ENCODE measurements around the gene MAD2L1BP. TPM values are rescaled to one million over a fixed set of nuclear protein-coding genes. Genes with fewer than 3 reads are reported as not detected.

Gene MAD2L1BP
- polyA plus RNA-seq, 3 donors = 29.4 to 30.5 (median 30.5) TPM

- DNase-seq (ENCODE audit: low read depth in 3 of 3, low spot score in 2 of 3) = no peak
These were observed 29.7 kb downstream of the MAD2L1BP start for GRCh38 chr6:43665376-43665775.

- DNase-seq (ENCODE audit: low read depth in 3 of 3, low spot score in 2 of 3) = no peak
These were observed 30.7 kb downstream of the MAD2L1BP start for GRCh38 chr6:43666196-43666920.

DNA sequence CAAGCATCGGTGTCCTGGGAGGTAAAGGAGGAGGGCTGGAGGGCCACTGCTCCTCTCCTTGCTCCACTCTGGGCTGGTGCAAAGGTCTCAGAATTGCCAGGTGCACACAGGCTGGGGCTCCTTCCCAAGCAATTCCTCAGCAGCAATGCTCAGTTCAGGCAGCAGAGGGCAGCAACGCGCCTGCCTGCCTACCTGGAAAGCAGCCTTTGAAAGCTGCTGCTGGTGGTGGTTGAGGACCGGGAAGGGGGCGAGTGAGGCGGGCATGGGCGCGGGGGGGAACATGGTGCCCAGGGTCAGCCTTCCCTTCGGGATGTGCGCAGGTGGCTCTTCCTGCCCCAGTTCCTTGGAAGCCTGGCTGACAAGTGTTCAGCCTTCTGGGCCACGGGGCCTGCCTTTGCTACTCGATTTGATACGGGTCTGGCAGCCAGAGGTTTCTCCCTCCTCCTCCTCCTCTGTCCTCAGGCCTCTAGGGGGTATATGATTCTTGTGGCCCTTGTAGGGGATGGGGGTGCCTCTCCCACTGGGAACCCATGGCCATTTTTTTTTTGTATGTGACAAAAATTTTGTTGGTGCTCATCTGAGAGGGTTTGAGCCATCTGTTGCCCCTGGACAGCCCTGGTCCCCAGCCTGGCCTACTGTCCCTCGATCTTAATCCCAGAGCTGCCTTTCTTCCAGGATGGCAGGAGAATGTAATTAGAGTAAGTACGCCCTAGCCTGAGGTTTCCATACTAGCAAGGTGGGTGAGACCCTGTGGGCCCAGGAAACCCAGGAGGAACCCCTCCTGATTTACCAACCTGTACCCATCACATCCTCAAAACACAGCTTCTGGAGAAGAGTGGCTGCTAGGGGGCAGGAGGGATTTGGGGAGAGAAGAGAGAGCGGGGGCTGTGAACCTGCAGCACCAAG is 31.9 kb downstream of the MAD2L1BP start:
- DNase-seq (ENCODE audit: low read depth in 3 of 3, low spot score in 2 of 3) = peak in 2 of 3 donors; percentile 69 to 72

- peak; percentile 67 to 81 (median 69) for DNase-seq (ENCODE audit: low read depth in 3 of 3, low spot score in 2 of 3)
These were observed 32.8 kb downstream of the MAD2L1BP start for GRCh38 chr6:43668151-43669028.

DNA sequence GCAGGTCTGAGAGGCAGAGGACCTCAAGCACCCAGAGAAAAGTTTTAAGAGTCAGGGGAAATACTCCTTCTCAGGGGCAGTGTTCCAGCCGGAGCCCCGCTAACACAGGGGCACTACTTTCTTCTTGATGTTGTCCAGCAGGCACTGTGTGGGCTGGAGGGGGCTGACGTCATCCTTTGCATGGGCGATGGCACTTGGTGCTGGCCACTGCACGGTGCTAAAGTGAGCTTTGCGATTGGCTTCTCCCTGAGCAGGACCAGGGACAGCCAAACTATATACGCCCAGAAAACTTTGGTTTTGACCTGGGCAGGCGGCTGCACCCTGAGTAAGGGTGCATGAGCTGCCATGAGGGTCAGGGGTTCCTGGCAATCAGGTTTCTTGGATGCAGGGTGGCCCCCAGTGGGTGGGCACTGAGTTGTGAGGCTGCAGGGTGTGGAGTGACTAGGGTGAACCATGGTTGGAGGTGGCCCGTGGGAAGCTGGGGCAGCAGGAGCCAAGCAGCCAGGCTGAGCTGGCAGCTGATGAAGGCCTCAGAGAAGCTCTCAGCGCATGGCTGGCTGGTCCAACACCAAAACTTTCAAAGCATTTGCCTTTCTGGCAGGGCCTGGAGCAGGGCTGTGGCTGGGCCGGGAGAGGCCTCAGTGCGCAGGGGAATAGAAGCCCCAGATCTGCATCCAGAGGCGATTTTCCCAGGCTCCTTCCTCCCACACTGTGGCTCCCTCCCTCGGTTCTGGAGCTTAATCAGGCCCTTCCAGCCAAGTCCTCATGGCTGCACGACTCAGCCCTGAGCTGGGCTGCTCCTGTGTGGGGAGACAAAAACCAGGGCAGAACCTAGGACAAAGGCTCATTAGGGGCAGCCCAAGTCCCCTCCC is 33.6 kb downstream of the MAD2L1BP start:
- DNase-seq (ENCODE audit: low read depth in 3 of 3, low spot score in 2 of 3) = no peak

GRCh38 chr6:43669922-43670622 is 34.4 kb downstream of the MAD2L1BP start:
- DNase-seq (ENCODE audit: low read depth in 3 of 3, low spot score in 2 of 3) = no peak

- no peak for DNase-seq (ENCODE audit: low read depth in 3 of 3, low spot score in 2 of 3)
These were observed 35.0 kb downstream of the MAD2L1BP start for GRCh38 chr6:43670623-43670986.

GRCh38 chr6:43671011-43671800 is 35.6 kb downstream of the MAD2L1BP start:
- no peak for DNase-seq (ENCODE audit: low read depth in 3 of 3, low spot score in 2 of 3)

- DNase-seq (ENCODE audit: low read depth in 3 of 3, low spot score in 2 of 3) = no peak
These were observed 36.4 kb downstream of the MAD2L1BP start for GRCh38 chr6:43671801-43672690.

DNA sequence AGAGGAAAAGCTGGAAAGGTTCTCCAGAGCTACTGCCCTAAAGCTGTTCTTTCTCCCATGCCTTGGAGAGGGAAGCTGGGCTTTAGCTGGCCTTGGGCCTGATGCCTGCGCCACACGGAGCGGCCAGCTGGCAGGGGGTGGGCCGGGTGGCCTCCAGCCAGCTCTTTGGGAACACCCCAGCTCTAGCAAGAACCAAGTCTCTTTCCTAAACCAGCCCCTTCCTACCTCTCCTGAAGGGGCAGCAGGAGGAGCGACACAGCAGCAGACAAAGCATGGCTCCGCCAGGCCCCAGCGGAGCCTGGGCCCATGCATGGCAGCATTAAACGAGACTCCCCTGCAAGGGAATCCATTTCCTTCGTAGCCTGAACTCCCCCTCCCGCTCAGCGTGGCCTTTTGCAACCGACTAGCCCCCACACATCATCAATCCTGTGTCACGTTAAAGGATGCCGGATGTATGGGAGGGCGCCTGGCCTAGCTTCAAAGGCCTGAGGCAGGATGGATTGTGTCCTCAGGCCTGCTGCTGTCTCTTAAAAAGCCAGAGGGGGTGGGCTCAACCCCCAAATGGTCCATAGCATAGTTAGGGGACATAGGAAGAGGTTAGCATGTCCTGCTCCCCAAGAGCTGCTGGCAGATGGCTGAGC is 37.9 kb downstream of the MAD2L1BP start:
- peak in 2 of 3 donors; percentile 61 to 64 for DNase-seq (ENCODE audit: low read depth in 3 of 3, low spot score in 2 of 3)

DNA sequence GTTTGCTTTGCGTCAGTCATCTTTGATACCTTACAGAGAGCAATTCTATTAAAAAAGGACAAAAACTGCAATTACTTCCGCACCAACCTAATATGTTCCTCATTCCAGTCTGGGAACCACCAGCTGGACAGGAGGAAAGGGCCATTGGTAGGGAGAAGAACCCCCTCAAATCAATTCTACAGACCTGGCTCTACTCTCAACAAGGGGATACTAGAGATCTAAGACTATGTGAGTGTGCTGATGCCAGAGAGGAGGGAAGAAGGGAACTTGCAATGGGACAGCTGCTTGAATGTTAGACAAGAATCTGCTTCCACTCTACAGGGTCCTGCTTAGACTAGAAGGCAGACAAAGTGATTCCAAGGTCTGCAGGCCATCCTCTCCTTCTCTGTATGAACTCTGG is 38.7 kb downstream of the MAD2L1BP start:
- DNase-seq (ENCODE audit: low read depth in 3 of 3, low spot score in 2 of 3) = no peak

DNA sequence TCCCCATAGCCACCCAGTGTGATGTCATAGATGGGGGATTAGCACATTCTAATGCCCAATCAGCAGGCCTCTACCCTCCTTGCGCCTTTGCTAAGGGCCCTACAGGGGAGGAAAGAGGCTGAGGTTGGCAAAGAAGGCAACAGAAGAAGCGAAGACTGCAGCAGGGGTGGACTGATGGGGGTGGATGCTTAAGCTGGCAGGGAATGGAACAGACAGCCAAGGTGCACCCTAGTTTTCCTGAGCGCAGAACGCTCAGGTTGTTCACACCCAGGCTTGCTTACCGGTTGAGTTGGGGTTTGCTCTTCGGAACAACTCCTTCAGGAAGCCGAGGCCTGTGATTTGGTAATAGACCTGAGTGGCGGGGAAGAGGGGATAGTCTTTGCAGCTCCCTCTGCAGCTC is 39.3 kb downstream of the MAD2L1BP start:
- DNase-seq (ENCODE audit: low read depth in 3 of 3, low spot score in 2 of 3) = no peak

DNA sequence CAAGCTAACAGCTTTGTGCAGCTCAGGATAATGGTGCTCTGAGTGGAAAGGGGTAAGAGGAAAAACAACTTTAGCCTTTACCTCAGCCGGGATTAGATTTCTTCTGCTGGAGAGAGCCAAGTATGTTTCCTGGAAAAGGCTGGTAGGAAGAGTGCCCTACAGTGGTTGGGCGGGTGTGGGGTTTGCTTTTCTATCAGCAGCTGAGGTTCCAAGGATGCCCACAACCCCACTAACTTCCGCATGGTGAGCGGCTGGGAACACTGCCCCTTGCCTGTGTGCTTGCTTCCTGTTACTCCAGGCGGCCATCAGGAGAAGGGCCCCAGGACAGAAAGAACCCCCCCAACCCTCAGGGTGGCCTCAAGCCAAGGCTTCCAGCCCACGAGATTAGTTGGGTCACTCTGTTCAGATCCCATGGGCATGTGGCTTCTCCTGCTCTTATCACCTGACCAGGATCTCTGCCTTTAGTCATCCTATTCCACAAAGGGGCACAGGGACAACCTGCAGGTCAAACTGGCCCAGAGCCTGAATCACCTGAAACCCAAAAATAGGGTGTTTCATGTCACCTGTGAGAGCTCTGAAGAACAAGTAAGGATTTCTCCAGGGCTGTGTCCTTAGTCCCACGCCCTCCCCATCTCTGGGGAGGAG is 41.4 kb downstream of the MAD2L1BP start:
- DNase-seq (ENCODE audit: low read depth in 3 of 3, low spot score in 2 of 3) = no peak

DNA sequence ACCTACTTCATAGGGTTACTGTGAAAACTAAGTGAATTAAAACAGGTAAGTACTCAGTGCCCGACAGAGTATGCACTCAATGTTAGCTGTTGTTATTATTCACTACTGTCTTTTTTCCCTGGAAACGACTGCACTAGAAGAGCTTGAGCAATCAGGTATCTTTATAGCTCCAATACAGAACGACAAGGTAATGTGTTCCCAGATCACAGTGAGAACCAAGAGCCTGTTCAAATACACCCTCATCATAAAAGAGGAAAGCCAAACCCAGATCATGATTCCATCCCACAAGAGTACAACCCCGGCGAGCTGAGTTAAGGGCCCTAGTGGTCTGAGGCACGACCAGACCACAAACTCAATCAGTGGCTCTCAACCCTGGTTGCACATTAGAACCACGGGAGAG is 42.1 kb downstream of the MAD2L1BP start:
- no peak for DNase-seq (ENCODE audit: low read depth in 3 of 3, low spot score in 2 of 3)

GRCh38 chr6:43678341-43678740 is 42.7 kb downstream of the MAD2L1BP start:
- no peak for DNase-seq (ENCODE audit: low read depth in 3 of 3, low spot score in 2 of 3)

DNA sequence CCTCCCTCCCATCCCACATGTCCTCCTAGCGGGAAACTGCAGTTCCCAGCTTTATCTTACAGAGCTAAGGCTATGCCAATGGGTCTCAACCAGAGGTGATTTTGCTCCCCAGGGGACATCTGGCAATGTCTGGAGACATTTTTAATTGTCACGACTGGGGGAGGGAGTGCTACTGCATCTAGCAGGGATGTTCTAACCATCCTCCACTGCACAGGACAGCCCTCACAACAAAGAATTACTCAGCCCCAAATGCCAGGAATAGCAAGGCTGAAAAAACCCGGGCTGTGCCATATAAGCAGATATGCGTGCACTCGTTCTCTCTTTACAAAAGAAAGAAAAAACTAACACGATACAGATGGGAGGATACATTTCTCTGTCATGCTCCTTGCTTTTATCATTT is 43.4 kb downstream of the MAD2L1BP start:
- DNase-seq (ENCODE audit: low read depth in 3 of 3, low spot score in 2 of 3) = no peak

Data from right renal cortex interstitium (tissue), 3 donors.